Stomach (tissue), 9 donors: Measurements from ENCODE around the gene CNR2. TPM values are rescaled to one million over a fixed set of nuclear protein-coding genes. Genes with fewer than 3 reads are reported as not detected.

ENCODE experiments used
- DNase-seq, 2 donors: peaks; one replicate each; pipeline versions ENCODE4 v3.0.0 to v3.0.0-alpha.2; 2013 to 2019
- H3K27ac ChIP-seq, 5 donors: fragments of 200-600 bp in 4 of 5; sonication (generic) in 4 of 5; one replicate each; pipeline ENCODE4 v1.5.1; 2013 to 2019; ENCODE audit warnings: mild to moderate bottlenecking in 1 of 5, moderate library complexity in 1 of 5
- H3K27me3 ChIP-seq, 3 donors: fragments of 200-600 bp; sonication (generic); one replicate each; pipeline ENCODE4 v1.5.1; 2017 to 2019; ENCODE audit warnings: mixed run types in 1 of 3
- H3K36me3 ChIP-seq, 4 donors: fragments of 200-600 bp; sonication (generic); 1 replicate in 3 of 4; 2 replicates in 1 of 4; pipeline ENCODE4 v1.5.1; 2016 to 2019
- H3K4me1 ChIP-seq, 4 donors: fragments of 200-600 bp; sonication (generic); one replicate each; pipeline ENCODE4 v1.5.1; 2016 to 2019
- H3K4me3 ChIP-seq, 4 donors: fragments of 200-600 bp; sonication (generic) in 3 of 4; one replicate each; pipeline ENCODE4 v1.5.1; 2016 to 2019; ENCODE audit warnings: mild to moderate bottlenecking in 1 of 4
- H3K9me3 ChIP-seq, 4 donors: fragments of 200-600 bp; sonication (generic); one replicate each; pipeline ENCODE4 v1.5.1; 2016 to 2019
- EP300 ChIP-seq: sonication (generic); formaldehyde crosslinking; IDR thresholded peaks from one replicate; pipeline ENCODE4 v1.6.1; 2017; ENCODE audit warnings: antibody characterized with exemption
- POLR2A ChIP-seq, 4 donors: fragments of 450-650 bp; IDR thresholded peaks; one replicate each; pipeline ENCODE4 v1.6.1; 2016; ENCODE audit warnings: antibody characterized with exemption in 4 of 4, control low read depth in 2 of 4, mild to moderate bottlenecking in 1 of 4, moderate library complexity in 1 of 4
- POLR2AphosphoS5 ChIP-seq, 3 donors: sonication (generic); formaldehyde crosslinking; IDR thresholded peaks; one replicate each; pipeline ENCODE4 v1.6.1; 2016; ENCODE audit warnings: antibody characterized with exemption in 3 of 3
- WGBS, 5 donors: extraction: QIAGEN DNeasy Blood & Tissue Kit in 3 of 5; methylation state at CpG; one replicate each; pipeline versions ENCODE4 v1.1.5 to v1.1.7; 2013 to 2018; 5-methylcytosine and 5-hydroxymethylcytosine counted together
- intact Hi-C: fragments of 100-400 bp; cut with DNase I; formaldehyde crosslinking; loops from one replicate; pipeline ENCODE4 v1.15.1; 2023; ENCODE audit warnings: low total_unique reads
- polyA plus RNA-seq, 3 donors: library from polyadenylated mRNA; stranded (reverse); fragments of 200-250 nt; gene quantifications; one replicate each; pipeline ENCODE4 v1.2.3, GENCODE V29; 2013
- total RNA-seq, 5 donors: library from RNA; depleted of rRNA; stranded (reverse); fragments of >200 nt; gene quantifications; one replicate each; pipeline versions ENCODE4 v1.1.0 to v1.2.3, GENCODE V29; 2014 to 2016
- TF ChIP-seq, protein P1 (sequence below), 7 experiments: fragments of 450-650 bp in 4 of 7; fragments of 200-600 bp in 3 of 7; sonication (generic) in 3 of 7; IDR thresholded peaks; one replicate each; pipeline ENCODE4 v1.5.1; 2016 to 2019; ENCODE audit warnings: antibody characterized with exemption in 7 of 7, control low read depth in 2 of 7, mild to moderate bottlenecking in 1 of 7
- donor health status: healthy with polysubstance abuse.
- donor health status: Bipolar disorder and iron deficiency.
- donor health status: healthy.

The CNR2 gene
- total and polyA plus RNA-seq, 8 donors: 0.18 to 0.23 TPM; not detected in 6

DNA sequence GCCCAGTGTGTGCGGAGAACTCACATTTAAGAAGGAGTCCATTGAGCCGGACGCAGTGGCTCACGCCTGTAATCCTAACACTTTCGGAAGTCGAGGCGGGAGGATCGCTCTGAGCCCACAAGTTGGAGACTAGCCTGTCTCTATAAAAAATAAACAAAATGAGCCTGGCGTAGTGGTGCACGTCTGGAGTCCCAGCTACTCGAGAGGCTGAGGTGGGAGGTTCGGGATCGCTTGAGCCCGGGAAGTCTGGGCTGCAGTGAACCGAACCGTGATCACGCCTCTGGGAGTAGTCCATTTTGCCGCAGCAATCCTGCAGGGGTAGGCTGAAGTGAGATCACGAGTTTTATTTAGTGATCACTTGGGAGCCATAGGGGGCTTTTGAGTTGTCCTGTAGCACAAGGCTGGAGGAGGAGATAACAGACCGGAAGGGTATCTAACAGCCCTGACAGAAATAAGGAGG, 44.6 kb downstream of the CNR2 start:
- 8 to 17% (median 12%) methylated on average over 20 of the region's 20 CpGs for WGBS, 5 donors
- TF ChIP-seq, protein P1, sequence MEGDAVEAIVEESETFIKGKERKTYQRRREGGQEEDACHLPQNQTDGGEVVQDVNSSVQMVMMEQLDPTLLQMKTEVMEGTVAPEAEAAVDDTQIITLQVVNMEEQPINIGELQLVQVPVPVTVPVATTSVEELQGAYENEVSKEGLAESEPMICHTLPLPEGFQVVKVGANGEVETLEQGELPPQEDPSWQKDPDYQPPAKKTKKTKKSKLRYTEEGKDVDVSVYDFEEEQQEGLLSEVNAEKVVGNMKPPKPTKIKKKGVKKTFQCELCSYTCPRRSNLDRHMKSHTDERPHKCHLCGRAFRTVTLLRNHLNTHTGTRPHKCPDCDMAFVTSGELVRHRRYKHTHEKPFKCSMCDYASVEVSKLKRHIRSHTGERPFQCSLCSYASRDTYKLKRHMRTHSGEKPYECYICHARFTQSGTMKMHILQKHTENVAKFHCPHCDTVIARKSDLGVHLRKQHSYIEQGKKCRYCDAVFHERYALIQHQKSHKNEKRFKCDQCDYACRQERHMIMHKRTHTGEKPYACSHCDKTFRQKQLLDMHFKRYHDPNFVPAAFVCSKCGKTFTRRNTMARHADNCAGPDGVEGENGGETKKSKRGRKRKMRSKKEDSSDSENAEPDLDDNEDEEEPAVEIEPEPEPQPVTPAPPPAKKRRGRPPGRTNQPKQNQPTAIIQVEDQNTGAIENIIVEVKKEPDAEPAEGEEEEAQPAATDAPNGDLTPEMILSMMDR (IDR thresholded peaks at IDR 0.05): peak in 1 of 7 experiments; percentile 47
- no peak for TF ChIP-seq POLR2AphosphoS5 (IDR thresholded peaks at IDR 0.05)
- H3K9me3 ChIP-seq: no peaks in the 10 kb centered on the region
- peak overlapping the region; percentile 75 to 95 (median 90) for H3K4me3 ChIP-seq
- H3K4me1 ChIP-seq: peaks cover 11 to 38% (median 32%) of the 10 kb centered on the region in 4 donors
- no peak for DNase-seq
- no peaks in the 10 kb centered on the region for H3K27me3 ChIP-seq
- peaks cover 0 to 17% (median 16%) of the 10 kb centered on the region in 4 donors for H3K36me3 ChIP-seq
- peak overlapping the region; percentile 49 to 87 (median 79) for H3K27ac ChIP-seq
- intact Hi-C loops: no loop called here

DNA sequence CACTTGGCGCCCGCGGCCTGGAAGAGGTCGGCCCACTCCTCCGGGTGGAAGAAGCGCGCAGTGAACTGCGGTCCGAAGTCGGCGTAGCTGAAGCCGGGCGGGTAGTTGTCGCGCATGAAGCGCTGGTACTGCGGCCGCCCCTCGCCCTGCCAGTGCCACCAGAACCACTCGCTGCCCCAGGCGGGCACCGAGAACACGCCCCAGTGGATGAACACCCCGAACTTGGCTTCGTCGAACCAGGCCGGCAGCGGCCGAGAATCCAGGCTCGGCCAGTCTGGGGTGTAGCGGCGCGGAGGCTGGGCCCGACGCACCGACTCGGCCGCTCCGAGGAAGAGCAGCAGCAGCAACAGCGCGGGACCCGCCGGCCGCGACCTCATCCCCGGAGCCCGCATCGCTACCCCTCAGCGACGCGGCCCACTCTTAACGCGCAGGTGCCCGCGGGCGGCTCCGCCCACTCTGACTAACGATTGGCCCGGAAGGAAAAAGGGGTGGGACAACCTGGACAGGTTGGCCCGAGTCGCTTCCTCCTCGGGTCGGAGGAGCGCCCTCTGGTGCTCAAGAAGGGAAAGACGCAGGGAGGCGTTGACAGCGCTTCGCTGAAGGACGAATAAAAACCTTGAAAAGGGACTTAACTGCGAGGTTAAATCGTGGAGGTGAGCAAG, 45.1 kb downstream of the CNR2 start, which contains the start of gene FUCA1:
FUCA1 (minus strand) TSS at position 396 of the 662 bp plus-strand sequence; CDS start at position 392, 4 bp downstream.
- Histone ChIP-seq H3K27ac (peak within 1 kb of the TSS; percentile 49 to 87 (median 79)), H3K4me1 (peaks cover 11 to 38% (median 32%) of the 10 kb centered on the region in 4 donors), H3K27me3 (no peaks in the 10 kb centered on the region), H3K4me3 (peak within 1 kb of the TSS; percentile 75 to 95 (median 90)), H3K36me3 (peaks cover 3 to 22% (median 21%) of the 10 kb centered on the region in 4 donors), H3K9me3 (no peaks in the 10 kb centered on the region)
- intact Hi-C loops: no loop called here
- DNase-seq: peak; percentile 96 to 98
- TF ChIP-seq, protein P1 (IDR thresholded peaks at IDR 0.05): peak in 5 of 7 experiments; percentile 92 to 98 (median 95)
- TF ChIP-seq POLR2AphosphoS5 (IDR thresholded peaks at IDR 0.05): peak; percentile 77 to 91 (median 82)
- TF ChIP-seq POLR2A (IDR thresholded peaks at IDR 0.05): no peak
- no peak for TF ChIP-seq EP300
- WGBS, 5 donors: 0 to 1% (median 1%) methylated on average over 39 to 71 of the region's 71 CpGs

GRCh38 chr1:23867542-23867894, 45.6 kb downstream of the CNR2 start:
- TF ChIP-seq, protein P1 (IDR thresholded peaks at IDR 0.05): no peak
- TF ChIP-seq POLR2A (IDR thresholded peaks at IDR 0.05) (no peak), EP300 (no peak), POLR2AphosphoS5 (IDR thresholded peaks at IDR 0.05) (no peak)
- Histone ChIP-seq H3K27me3 (no peaks in the 10 kb centered on the region), H3K4me1 (peaks cover 11 to 38% (median 32%) of the 10 kb centered on the region in 4 donors), H3K36me3 (peaks cover 8 to 27% (median 26%) of the 10 kb centered on the region in 4 donors), H3K4me3 (peak overlapping the region; percentile 75 to 95 (median 90)), H3K27ac (peak overlapping the region; percentile 49 to 87 (median 79)), H3K9me3 (no peaks in the 10 kb centered on the region)
- DNase-seq: no peak
- 1 to 9% (median 2%) methylated on average over 4 to 17 of the region's 17 CpGs for WGBS, 5 donors
- intact Hi-C loops: no loop called here

GRCh38 chr1:23865543-23865930, 47.6 kb downstream of the CNR2 start:
- intact Hi-C loops: no loop called here
- 83 to 90% (median 88%) methylated on average over 4 of the region's 4 CpGs for WGBS, 5 donors
- Histone ChIP-seq H3K27me3 (no peaks in the 10 kb centered on the region), H3K27ac (peak overlapping the region in 1 of 5 donors; percentile 14), H3K9me3 (no peaks in the 10 kb centered on the region), H3K36me3 (peaks cover 14 to 47% (median 46%) of the 10 kb centered on the region in 4 donors), H3K4me1 (peaks cover 11 to 38% (median 32%) of the 10 kb centered on the region in 4 donors), H3K4me3 (no peak overlapping the region)
- peak; percentile 36 to 39 for DNase-seq
- TF ChIP-seq, protein P1 (IDR thresholded peaks at IDR 0.05): no peak
- TF ChIP-seq EP300 (no peak), POLR2A (IDR thresholded peaks at IDR 0.05) (no peak), POLR2AphosphoS5 (IDR thresholded peaks at IDR 0.05) (no peak)
